Lower leg skin (tissue), 3 donors: Measurements from ENCODE around the gene ZNF646.

ENCODE experiments used
- CTCF ChIP-seq, 3 donors: fragments of 450-650 bp; IDR thresholded peaks; one replicate each; pipeline ENCODE4 v1.5.1; 2016; ENCODE audit warnings: antibody characterized with exemption in 3 of 3, mild to moderate bottlenecking in 3 of 3, moderate library complexity in 2 of 3
- POLR2A ChIP-seq, 2 donors: fragments of 450-650 bp; IDR thresholded peaks; one replicate each; pipeline ENCODE4 v1.6.1; 2016 to 2017; ENCODE audit warnings: antibody characterized with exemption in 2 of 2, mild to moderate bottlenecking in 1 of 2, moderate library complexity in 1 of 2

DNA sequence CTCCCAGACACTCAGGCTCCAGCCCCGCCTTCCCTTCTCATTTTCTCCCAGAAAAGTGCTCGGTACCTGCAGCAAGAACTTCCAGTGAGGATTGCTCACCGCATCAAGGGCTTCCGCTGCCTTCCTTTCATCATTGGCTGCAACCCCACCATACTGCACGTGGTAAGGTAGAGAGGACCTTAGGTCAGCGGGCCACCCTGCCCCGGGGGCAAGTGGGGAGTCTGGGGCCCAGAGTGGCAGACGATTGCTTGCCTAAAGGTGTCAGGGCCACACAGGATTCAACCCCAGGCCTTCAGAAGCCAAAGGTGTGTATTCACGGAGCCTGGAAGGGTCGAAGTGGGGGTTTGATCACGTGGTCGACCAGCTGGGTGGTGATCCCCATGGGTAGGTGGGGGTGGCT, 35.4 kb downstream of the ZNF646 start:
- no peak for TF ChIP-seq POLR2A (IDR thresholded peaks at IDR 0.05)
- no peak for TF ChIP-seq CTCF (IDR thresholded peaks at IDR 0.05)
